SW480 (cell line): ENCODE data around the gene SNX20.

ENCODE experiments used
- DNase-seq: peaks from one replicate; pipeline ENCODE4 v3.0.0-alpha.2; 2016; ENCODE audit warnings: low spot score

SNX20 gene

GRCh38 chr16:50681021-50681885, at the start of gene SNX20:
SNX20 (minus strand) TSS chr16:50681312; CDS start chr16:50677526, 3,786 bp downstream.
- DNase-seq = no peak

- DNase-seq = peak; percentile 13
Measured at GRCh38 chr16:50724306-50724705, 43.2 kb upstream of the SNX20 start.

- DNase-seq = no peak
Measured at GRCh38 chr16:50722960-50723359, 41.8 kb upstream of the SNX20 start.

- DNase-seq = no peak
Measured at GRCh38 chr16:50722405-50722737, 41.3 kb upstream of the SNX20 start.

- no peak for DNase-seq
Measured at GRCh38 chr16:50721549-50722404, 40.7 kb upstream of the SNX20 start.

GRCh38 chr16:50719401-50720337, 38.6 kb upstream of the SNX20 start:
- no peak for DNase-seq

GRCh38 chr16:50718761-50719400, 37.8 kb upstream of the SNX20 start:
- DNase-seq = no peak

- no peak for DNase-seq
Measured at GRCh38 chr16:50718061-50718760, 37.1 kb upstream of the SNX20 start.

GRCh38 chr16:50717494-50717893, 36.4 kb upstream of the SNX20 start:
- DNase-seq = no peak

- no peak for DNase-seq
Measured at GRCh38 chr16:50717091-50717490, 36.0 kb upstream of the SNX20 start.

- no peak for DNase-seq
Measured at GRCh38 chr16:50712956-50713355, 31.8 kb upstream of the SNX20 start.

- DNase-seq = no peak
Measured at GRCh38 chr16:50712560-50712898, 31.4 kb upstream of the SNX20 start.

- DNase-seq = no peak
Measured at GRCh38 chr16:50711862-50712559, 30.9 kb upstream of the SNX20 start.

GRCh38 chr16:50711040-50711439, 29.9 kb upstream of the SNX20 start:
- no peak for DNase-seq

- no peak for DNase-seq
Measured at GRCh38 chr16:50709980-50710379, 28.9 kb upstream of the SNX20 start.

- DNase-seq = no peak
Measured at GRCh38 chr16:50709061-50709684, 28.1 kb upstream of the SNX20 start.

- DNase-seq = no peak
Measured at GRCh38 chr16:50708373-50709060, 27.4 kb upstream of the SNX20 start.

GRCh38 chr16:50706250-50706649, 25.1 kb upstream of the SNX20 start:
- no peak for DNase-seq

- DNase-seq = no peak
Measured at GRCh38 chr16:50705436-50706110, 24.5 kb upstream of the SNX20 start.
